Esophagus (tissue), 2 donors: Measurements from ENCODE around the gene KCNMB3. TPM values are rescaled to one million over a fixed set of nuclear protein-coding genes. Genes with fewer than 3 reads are reported as not detected.
"Not testable (repeated sequence)": the region's sequence is repeated elsewhere in the genome, so short reads cannot be mapped to it uniquely, and the experiment has no call there.

Experiments
- H3K27ac ChIP-seq, 2 donors: one replicate each; pipeline ENCODE4 v1.5.1; 2013; ENCODE audit warnings: low read depth in 2 of 2, mild to moderate bottlenecking in 2 of 2, inconsistent platforms in 1 of 2, low read length in 1 of 2, moderate library complexity in 1 of 2
- H3K27me3 ChIP-seq, 2 donors: one replicate each; pipeline ENCODE4 v1.6.1; 2013; ENCODE audit warnings: low read length in 2 of 2, control low read depth in 1 of 2, mild to moderate bottlenecking in 1 of 2; ENCODE audit not compliant: insufficient read depth in 2 of 2, control insufficient read depth in 1 of 2
- H3K36me3 ChIP-seq, 2 donors: one replicate each; pipeline ENCODE4 v1.6.1; 2013; ENCODE audit warnings: low read length in 1 of 2; ENCODE audit not compliant: control insufficient read depth in 2 of 2, insufficient read depth in 2 of 2
- H3K4me1 ChIP-seq, 2 donors: one replicate each; pipeline ENCODE4 v1.6.1; 2013; ENCODE audit warnings: low read length in 1 of 2; ENCODE audit not compliant: control insufficient read depth in 2 of 2, insufficient read depth in 2 of 2
- H3K4me3 ChIP-seq, 2 donors: one replicate each; pipeline ENCODE4 v1.5.1; 2013; ENCODE audit warnings: low read length in 2 of 2, mild to moderate bottlenecking in 2 of 2, low read depth in 1 of 2, moderate library complexity in 1 of 2
- H3K9me3 ChIP-seq, 2 donors: one replicate each; pipeline ENCODE4 v1.6.1; 2013; ENCODE audit warnings: mild to moderate bottlenecking in 2 of 2, low read depth in 1 of 2, low read length in 1 of 2, moderate library complexity in 1 of 2; ENCODE audit not compliant: control insufficient read depth in 2 of 2, insufficient read depth in 1 of 2
- WGBS, 2 donors: extraction: QIAGEN DNeasy Blood & Tissue Kit; methylation state at CpG; one replicate each; pipeline ENCODE4 v1.1.7; 2013; 5-methylcytosine and 5-hydroxymethylcytosine counted together
- polyA plus RNA-seq, 2 donors: library from polyadenylated mRNA; stranded (reverse); fragments of 200-250 nt; gene quantifications; one replicate each; pipeline ENCODE4 v1.2.3, GENCODE V29; 2013
- donor health status: healthy with polysubstance abuse.
- donor health status: Bipolar disorder and iron deficiency.

The KCNMB3 gene
- polyA plus RNA-seq, 2 donors, result 0.74 to 1.1 TPM

- no peaks in the 10 kb centered on the region for H3K27me3 ChIP-seq
- H3K4me3 ChIP-seq, result no peak overlapping the region
- H3K27ac ChIP-seq, result no peak overlapping the region
- 85 to 88% methylated on average over 2 of the region's 2 CpGs for WGBS, 2 donors
- H3K9me3 ChIP-seq, result no peaks in the 10 kb centered on the region
- H3K36me3 ChIP-seq, result no peaks in the 10 kb centered on the region
- H3K4me1 ChIP-seq, result peaks cover 0 to 3% of the 10 kb centered on the region in 2 donors
Observed at GRCh38 chr3:179256813-179257212, 5.9 kb upstream of the KCNMB3 start.

GRCh38 chr3:179247289-179248015, 3.5 kb downstream of the KCNMB3 start:
- no peaks in the 10 kb centered on the region for H3K4me1 ChIP-seq
- H3K4me3 ChIP-seq, result no peak overlapping the region
- no peaks in the 10 kb centered on the region for H3K9me3 ChIP-seq
- no peaks in the 10 kb centered on the region for H3K27me3 ChIP-seq
- 95 to 98% methylated on average over 3 of the region's 3 CpGs for WGBS, 2 donors
- H3K36me3 ChIP-seq, result no peaks in the 10 kb centered on the region
- H3K27ac ChIP-seq, result no peak overlapping the region

GRCh38 chr3:179244878-179245277, 6.0 kb downstream of the KCNMB3 start:
- Histone ChIP-seq H3K4me3 (no peak overlapping the region), H3K36me3 (no peaks in the 10 kb centered on the region), H3K4me1 (no peaks in the 10 kb centered on the region), H3K9me3 (no peaks in the 10 kb centered on the region), H3K27ac (no peak overlapping the region), H3K27me3 (no peaks in the 10 kb centered on the region)
- 80 to 86% methylated on average over 1 of the region's 1 CpG for WGBS, 2 donors

- 97% methylated on average over 1 of the region's 2 CpGs for WGBS, 2 donors
- not testable (repeated sequence) for H3K27ac ChIP-seq, H3K4me3 ChIP-seq, H3K36me3 ChIP-seq, H3K4me1 ChIP-seq, H3K9me3 ChIP-seq, H3K27me3 ChIP-seq
Observed at GRCh38 chr3:179242859-179243258, 8.1 kb downstream of the KCNMB3 start.

- 50 to 54% methylated on average over 1 of the region's 1 CpG for WGBS, 2 donors
- not testable (repeated sequence) for H3K27me3 ChIP-seq, H3K9me3 ChIP-seq, H3K27ac ChIP-seq, H3K4me1 ChIP-seq, H3K36me3 ChIP-seq, H3K4me3 ChIP-seq
Observed at GRCh38 chr3:179240299-179240698, 10.6 kb downstream of the KCNMB3 start.

- 86 to 91% methylated on average over 2 of the region's 2 CpGs for WGBS, 2 donors
- Histone ChIP-seq H3K9me3 (no peaks in the 10 kb centered on the region), H3K36me3 (no peaks in the 10 kb centered on the region), H3K4me1 (no peaks in the 10 kb centered on the region), H3K27ac (no peak overlapping the region), H3K27me3 (no peaks in the 10 kb centered on the region), H3K4me3 (no peak overlapping the region)
Observed at GRCh38 chr3:179236669-179237301, 14.1 kb downstream of the KCNMB3 start.

- Histone ChIP-seq H3K36me3 (peaks cover 0 to 5% of the 10 kb centered on the region in 2 donors), H3K4me3 (no peak overlapping the region), H3K27me3 (no peaks in the 10 kb centered on the region), H3K4me1 (no peaks in the 10 kb centered on the region), H3K27ac (no peak overlapping the region), H3K9me3 (no peaks in the 10 kb centered on the region)
- 95 to 97% methylated on average over 4 of the region's 4 CpGs for WGBS, 2 donors
Observed at GRCh38 chr3:179234199-179234598, 16.7 kb downstream of the KCNMB3 start.

GRCh38 chr3:179233043-179233442, 17.9 kb downstream of the KCNMB3 start:
- Histone ChIP-seq H3K4me3 (no peak overlapping the region), H3K27me3 (no peaks in the 10 kb centered on the region), H3K4me1 (no peaks in the 10 kb centered on the region), H3K36me3 (peaks cover 0 to 5% of the 10 kb centered on the region in 2 donors), H3K27ac (no peak overlapping the region), H3K9me3 (no peaks in the 10 kb centered on the region)
- WGBS, 2 donors, result 95 to 96% methylated on average over 3 of the region's 3 CpGs

- peaks cover 0 to 5% of the 10 kb centered on the region in 2 donors for H3K36me3 ChIP-seq
- H3K4me3 ChIP-seq, result no peak overlapping the region
- 79 to 80% methylated on average over 5 of the region's 5 CpGs for WGBS, 2 donors
- H3K27me3 ChIP-seq, result no peaks in the 10 kb centered on the region
- H3K9me3 ChIP-seq, result no peaks in the 10 kb centered on the region
- H3K4me1 ChIP-seq, result no peaks in the 10 kb centered on the region
- H3K27ac ChIP-seq, result no peak overlapping the region
Observed at GRCh38 chr3:179229177-179229576, 21.7 kb downstream of the KCNMB3 start.

- no peaks in the 10 kb centered on the region for H3K9me3 ChIP-seq
- no peak overlapping the region for H3K27ac ChIP-seq
- no peak overlapping the region for H3K4me3 ChIP-seq
- WGBS, 2 donors, result 82 to 87% methylated on average over 3 of the region's 3 CpGs
- no peaks in the 10 kb centered on the region for H3K4me1 ChIP-seq
- H3K27me3 ChIP-seq, result no peaks in the 10 kb centered on the region
- H3K36me3 ChIP-seq, result peaks cover 0 to 8% of the 10 kb centered on the region in 2 donors
Observed at GRCh38 chr3:179227349-179227748, 23.6 kb downstream of the KCNMB3 start.
